Right lobe of liver (tissue), 6 donors: ENCODE data around the gene CDX1. TPM values are rescaled to one million over a fixed set of nuclear protein-coding genes. Genes with fewer than 3 reads are reported as not detected.

ENCODE experiments used
- ATAC-seq, 4 donors: fragments of 200-7000 bp; cut with Tn5 transposase; one replicate each; pipeline ENCODE4 v1.9.1; 2020; ENCODE audit warnings: mild to moderate bottlenecking in 4 of 4, moderate library complexity in 4 of 4
- DNase-seq, 3 donors: peaks; one replicate each; pipeline ENCODE4 v3.0.0-alpha.2; 2020
- H3K27ac ChIP-seq, 3 donors: fragments of 200-600 bp; one replicate each; pipeline ENCODE4 v1.8.0; 2022
- H3K27me3 ChIP-seq, 2 donors: fragments of 200-600 bp; one replicate each; pipeline ENCODE4 v1.8.0; 2022
- H3K36me3 ChIP-seq, 4 donors: fragments of 200-600 bp; sonication (generic) in 1 of 4; one replicate each; pipeline versions ENCODE4 v1.5.1 to v1.8.0; 2017 to 2022; ENCODE audit warnings: control low read depth in 1 of 4
- H3K4me1 ChIP-seq, 4 donors: fragments of 200-600 bp; sonication (generic) in 1 of 4; one replicate each; pipeline versions ENCODE4 v1.5.1 to v1.8.0; 2017 to 2022; ENCODE audit warnings: control low read depth in 1 of 4
- H3K4me3 ChIP-seq, 3 donors: fragments of 200-600 bp; one replicate each; pipeline ENCODE4 v1.8.0; 2022
- H3K9me3 ChIP-seq, 4 donors: fragments of 200-600 bp; sonication (generic) in 1 of 4; one replicate each; pipeline versions ENCODE4 v1.5.1 to v1.8.0; 2017 to 2022; ENCODE audit warnings: control low read depth in 1 of 4
- CTCF ChIP-seq, 4 donors: fragments of 200-600 bp in 3 of 4; fragments of 450-650 bp in 1 of 4; IDR thresholded peaks; one replicate each; pipeline versions ENCODE4 v1.5.1 to v1.8.0; 2016 to 2022; ENCODE audit warnings: antibody characterized with exemption in 4 of 4, mild to moderate bottlenecking in 2 of 4
- POLR2A ChIP-seq: fragments of 450-650 bp; IDR thresholded peaks from one replicate; pipeline ENCODE4 v1.6.1; 2017; ENCODE audit warnings: antibody characterized with exemption, mild to moderate bottlenecking
- WGBS: methylation state at CpG from one replicate; pipeline ENCODE4 v1.1.6; 2018; ENCODE audit warnings: low coverage, low lambda C conversion rate; ENCODE audit not compliant: insufficient coverage; ENCODE audit errors: missing lambda C conversion rate; 5-methylcytosine and 5-hydroxymethylcytosine counted together
- intact Hi-C, 2 donors: fragments of 100-400 bp; cut with DNase I; formaldehyde crosslinking; loops; one replicate each; pipeline versions ENCODE4 v1.11.2 to v1.14.1; 2022
- total RNA-seq, 6 experiments: library from RNA; depleted of rRNA in 2 of 6; stranded (reverse); fragments of >200 nt in 2 of 6; fragmentation: NEBNext Ultra II Directional in 3 of 6; extraction: Animal tissue kit (Norgen Biotek cat#: 25700) in 3 of 6; gene quantifications; one replicate each; pipeline versions ENCODE4 v1.1.0 to v1.2.4, GENCODE V29; 2016 to 2023
- donor health status: DM: no; HTN: yes; CAD: no.
- donor health status: DM: no; HTN: no; CAD: no.
- donor health status: DM: no; HTN: no; CAD: no.
- donor health status: DM: no; HTN: yes; CAD: no.
- donor health status: DM: no; HTN: yes; CAD: no.

The CDX1 gene
- total RNA-seq, 6 experiments from 2014 or later = not detected

DNA sequence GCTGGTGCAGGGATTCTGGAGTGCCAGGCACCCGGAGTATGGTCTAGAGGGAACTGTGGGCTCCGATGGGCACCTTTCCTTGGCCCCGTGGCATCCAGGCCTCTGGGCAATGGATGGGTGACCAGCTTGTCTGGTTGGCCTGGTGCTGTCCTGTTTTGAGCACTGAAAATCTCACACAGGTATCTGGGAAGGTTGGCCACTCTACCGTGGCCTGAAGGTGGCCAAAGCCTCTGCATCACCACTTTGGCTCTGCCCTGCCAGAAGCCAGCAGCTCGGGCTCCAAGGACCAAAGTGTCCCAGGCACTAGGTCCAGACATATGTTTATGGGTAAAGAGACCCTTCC, 52.1 kb downstream of the CDX1 start:
- Histone ChIP-seq H3K36me3 (no peaks in the 10 kb centered on the region), H3K27me3 (no peaks in the 10 kb centered on the region), H3K4me3 (no peak overlapping the region), H3K9me3 (no peaks in the 10 kb centered on the region), H3K4me1 (no peaks in the 10 kb centered on the region), H3K27ac (no peak overlapping the region)
- ATAC-seq = no peak
- no CpG with 5 or more reads among the region's 5 CpGs for WGBS
- intact Hi-C loops = loop anchor here (5.0 to 10.0 kb wide), 2 partner anchors 56 to 84 kb away; no protein-coding TSS in a partner anchor
- no peak for DNase-seq
- TF ChIP-seq POLR2A = no peak
- TF ChIP-seq CTCF (IDR thresholded peaks at IDR 0.05) = no peak

DNA sequence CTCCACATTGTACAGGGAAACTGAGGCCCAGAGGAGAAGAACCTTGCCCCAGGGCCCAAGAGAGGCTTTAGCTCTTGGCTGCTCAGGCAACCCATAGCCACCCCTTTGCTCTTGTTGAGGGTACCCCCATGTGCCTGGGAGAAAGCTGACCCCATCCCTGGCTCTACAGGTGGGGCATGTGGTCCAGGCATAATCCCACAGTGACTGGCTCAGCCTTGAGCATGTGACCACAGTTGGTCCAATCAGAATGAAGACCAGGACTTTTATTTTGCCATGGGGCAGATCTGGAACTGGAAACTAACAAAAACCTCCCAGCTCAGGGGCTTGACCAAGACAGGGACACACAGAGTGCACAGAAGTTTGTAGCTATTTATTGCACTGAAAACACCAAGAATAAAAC, 52.6 kb downstream of the CDX1 start:
- H3K9me3 ChIP-seq = no peaks in the 10 kb centered on the region
- TF ChIP-seq POLR2A (no peak), CTCF (IDR thresholded peaks at IDR 0.05) (no peak)

GRCh38 chr5:150219861-150220260, 53.3 kb downstream of the CDX1 start:
- ATAC-seq (no peak), DNase-seq (no peak)
- no peaks in the 10 kb centered on the region for H3K27me3 ChIP-seq
- no peaks in the 10 kb centered on the region for H3K36me3 ChIP-seq
- no peak overlapping the region for H3K27ac ChIP-seq
- no peaks in the 10 kb centered on the region for H3K9me3 ChIP-seq
- WGBS = no CpG with 5 or more reads among the region's 2 CpGs
- no peak overlapping the region for H3K4me3 ChIP-seq
- intact Hi-C loops = loop anchor here (5.0 to 10.0 kb wide), 2 partner anchors 58 to 85 kb away; no protein-coding TSS in a partner anchor
- TF ChIP-seq POLR2A = no peak
- TF ChIP-seq CTCF (IDR thresholded peaks at IDR 0.05) = no peak
- no peaks in the 10 kb centered on the region for H3K4me1 ChIP-seq

More for the DNA sequence above, 52.6 kb downstream of the CDX1 start:
- H3K4me3 ChIP-seq = no peak overlapping the region
- no peaks in the 10 kb centered on the region for H3K27me3 ChIP-seq
- DNase-seq (no peak), ATAC-seq (no peak)
- intact Hi-C loops = loop anchor here (5.0 to 10.0 kb wide), 2 partner anchors 57 to 84 kb away; no protein-coding TSS in a partner anchor
- no peaks in the 10 kb centered on the region for H3K4me1 ChIP-seq
- H3K36me3 ChIP-seq = no peaks in the 10 kb centered on the region
- H3K27ac ChIP-seq = no peak overlapping the region

- intact Hi-C loops = no loop called here
- TF ChIP-seq CTCF (IDR thresholded peaks at IDR 0.05) = no peak
- no peak for TF ChIP-seq POLR2A
- Histone ChIP-seq H3K4me3 (no peak overlapping the region), H3K36me3 (no peaks in the 10 kb centered on the region), H3K27me3 (no peaks in the 10 kb centered on the region), H3K27ac (no peak overlapping the region), H3K4me1 (no peaks in the 10 kb centered on the region), H3K9me3 (no peaks in the 10 kb centered on the region)
- 60% methylated on average over 1 of the region's 5 CpGs for whole genome bisulfite sequencing
- no peak for DNase-seq
- no peak for ATAC-seq
Measured at GRCh38 chr5:150221471-150221870, 54.9 kb downstream of the CDX1 start.

DNA sequence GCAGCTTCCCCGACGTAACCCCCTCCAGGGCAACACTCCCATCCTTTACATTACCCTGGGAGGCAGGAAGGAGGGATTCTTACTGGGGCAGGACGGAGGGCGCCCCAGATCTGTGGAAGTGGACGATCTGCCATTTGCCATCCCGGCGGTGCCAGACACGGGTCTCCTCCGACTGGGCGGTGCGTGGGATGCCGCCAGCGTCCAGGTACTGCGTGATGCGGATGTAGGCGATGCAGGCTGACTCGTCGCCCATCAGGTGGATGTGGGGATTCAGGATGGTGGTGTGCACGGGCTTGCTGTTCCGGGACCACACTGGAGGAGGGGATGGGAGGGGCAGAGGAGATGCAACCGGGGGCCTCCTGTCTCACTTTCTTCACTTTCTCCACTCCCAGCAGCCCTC, 56.3 kb downstream of the CDX1 start:
- no peak overlapping the region for H3K27ac ChIP-seq
- no peak overlapping the region for H3K4me3 ChIP-seq
- 85% methylated on average over 11 of the region's 21 CpGs for WGBS
- no peaks in the 10 kb centered on the region for H3K4me1 ChIP-seq
- TF ChIP-seq POLR2A (no peak), CTCF (IDR thresholded peaks at IDR 0.05) (no peak)
- no peaks in the 10 kb centered on the region for H3K27me3 ChIP-seq
- ATAC-seq (no peak), DNase-seq (no peak)
- no peaks in the 10 kb centered on the region for H3K36me3 ChIP-seq
- H3K9me3 ChIP-seq = no peaks in the 10 kb centered on the region
- intact Hi-C loops = no loop called here
